Keratinocyte (primary cell): Measurements from ENCODE around the gene BATF. TPM values are rescaled to one million over a fixed set of nuclear protein-coding genes. Genes with fewer than 3 reads are reported as not detected.

ENCODE experiments used
- DNase-seq: peaks from one replicate; pipeline ENCODE4 v3.0.0-alpha.2; 2011; ENCODE audit warnings: low read depth, missing footprints, low spot score
- FAIRE-seq: peaks from 2 replicates; lab custom pipeline; 2011; peaks lifted over from hg19 to GRCh38; lab: Jason Lieb, UNC
- H2AFZ ChIP-seq: 2 replicates; pipeline ENCODE4 v1.6.0; 2012; ENCODE audit warnings: low read length, control low read depth, inconsistent platforms; ENCODE audit not compliant: control insufficient read depth
- H3K27ac ChIP-seq: 2 replicates; pipeline ENCODE4 v1.5.1; 2011; ENCODE audit warnings: low read length; ENCODE audit not compliant: control insufficient read depth, insufficient read depth
- H3K27me3 ChIP-seq: 3 replicates; pipeline ENCODE4 v1.6.0; 2011; ENCODE audit warnings: low read length; ENCODE audit not compliant: control insufficient read depth, insufficient read depth; ENCODE audit errors: extremely low read depth
- H3K36me3 ChIP-seq, 2 experiments: 2 replicates in 1 of 2; 3 replicates in 1 of 2; pipeline ENCODE4 v1.5.1; 2011; ENCODE audit warnings: low read length in 2 of 2, mild to moderate bottlenecking in 1 of 2; ENCODE audit not compliant: control insufficient read depth in 2 of 2, insufficient read depth in 2 of 2; ENCODE audit errors: extremely low read depth in 1 of 2
- H3K4me1 ChIP-seq: 3 replicates; pipeline ENCODE4 v1.5.1; 2011; ENCODE audit warnings: low read length; ENCODE audit not compliant: control insufficient read depth, insufficient read depth; ENCODE audit errors: extremely low read depth
- H3K4me2 ChIP-seq: 3 replicates; pipeline ENCODE4 v1.6.0; 2011; ENCODE audit warnings: low read depth, low read length; ENCODE audit not compliant: control insufficient read depth, insufficient read depth; ENCODE audit errors: extremely low read depth
- H3K4me3 ChIP-seq, 3 experiments: fragments of 200-600 bp in 1 of 3; sonication (generic) in 1 of 3; 2 replicates in 2 of 3; 3 replicates in 1 of 3; pipeline ENCODE4 v1.5.1; 2011 to 2016; ENCODE audit warnings: low read length in 3 of 3, mild to moderate bottlenecking in 3 of 3, control low read depth in 2 of 3, inconsistent platforms in 1 of 3, low read depth in 1 of 3, mixed read lengths in 1 of 3, mixed run types in 1 of 3, moderate library complexity in 1 of 3; ENCODE audit not compliant: control insufficient read depth in 2 of 3, insufficient read depth in 2 of 3; ENCODE audit errors: extremely low read depth in 1 of 3
- H3K79me2 ChIP-seq: 2 replicates; pipeline ENCODE4 v1.6.0; 2012; ENCODE audit warnings: low read length; ENCODE audit not compliant: control insufficient read depth, insufficient read depth
- H3K9ac ChIP-seq: 3 replicates; pipeline ENCODE4 v1.6.0; 2011; ENCODE audit warnings: low read length; ENCODE audit not compliant: control insufficient read depth, insufficient read depth; ENCODE audit errors: extremely low read depth
- H3K9me1 ChIP-seq: 3 replicates; pipeline ENCODE4 v1.6.0; 2011; ENCODE audit warnings: low read length; ENCODE audit not compliant: control insufficient read depth, insufficient read depth; ENCODE audit errors: extremely low read depth
- H3K9me3 ChIP-seq: 2 replicates; pipeline ENCODE4 v1.5.1; 2012; ENCODE audit warnings: low read depth, low read length; ENCODE audit not compliant: control insufficient read depth
- H4K20me1 ChIP-seq: 3 replicates; pipeline ENCODE4 v1.6.0; 2011; ENCODE audit warnings: low read length; ENCODE audit not compliant: control insufficient read depth, insufficient read depth; ENCODE audit errors: extremely low read depth
- EZH2 ChIP-seq: IDR thresholded peaks from one replicate; pipeline ENCODE4 v1.6.1; 2012; ENCODE audit warnings: inconsistent platforms, mild to moderate bottlenecking, low read length, moderate library complexity
- dilution Hi-C: fragments of 300-500 bp; cut with MboI; formaldehyde crosslinking; loops from one replicate; pipeline ENCODE4 v1.7.0; 2020; ENCODE audit warnings: low sequenced_read_pairs; ENCODE audit not compliant: extremely low pct_ligation_motif_present
- polyA plus RNA-seq, 5 experiments: library from polyadenylated mRNA; depleted of rRNA in 3 of 5; stranded (reverse) in 3 of 5; stranded (forward) in 1 of 5; unstranded in 1 of 5; fragments of >200 nt; gene quantifications; 1 replicate in 1 of 5; 2 replicates in 3 of 5; 3 replicates in 1 of 5; pipeline versions ENCODE4 v1.2.1 to v1.2.3, GENCODE V29; 2011 to 2012; ENCODE audit warnings: missing spikeins in 2 of 5, low read depth in 1 of 5, low replicate concordance in 1 of 5
- TF ChIP-seq, protein P1 (sequence below), 3 experiments: IDR thresholded peaks in 1 of 3; conservative IDR thresholded peaks in 1 of 3; optimal IDR thresholded peaks in 1 of 3; 2 replicates in 2 of 3; 3 replicates in 1 of 3; pipeline versions ENCODE3 to v1.5.1; 2011; ENCODE audit warnings: low read length in 3 of 3, mild to moderate bottlenecking in 3 of 3, moderate library complexity in 2 of 3, control low read depth in 1 of 3, inconsistent platforms in 1 of 3; ENCODE audit not compliant: insufficient read depth in 2 of 3; ENCODE audit errors: extremely low read depth in 1 of 3

BATF gene
- polyA plus RNA-seq, 1 donor (not counting 4 experiments of a cell fraction or from before 2014, with no cell fraction given), result not detected

DNA sequence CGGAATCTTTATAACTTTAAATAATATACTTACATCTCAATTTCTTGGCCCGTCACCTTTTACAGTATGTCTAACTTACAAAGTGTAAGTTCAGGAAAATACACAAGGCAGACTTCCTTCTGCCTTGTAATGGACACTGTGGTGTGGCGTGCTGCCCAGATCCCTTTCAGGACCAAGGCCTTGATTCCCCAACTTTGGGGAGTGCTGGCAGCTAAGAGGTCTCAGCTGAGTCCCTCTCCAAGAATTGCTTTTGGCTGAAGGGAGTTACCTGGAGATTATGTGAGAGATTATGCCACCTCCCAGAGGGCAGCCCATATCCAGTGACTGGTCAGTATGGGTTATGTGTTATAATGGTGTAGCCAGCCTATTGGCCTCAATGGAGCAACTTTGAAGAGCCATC, 21.2 kb upstream of the BATF start:
- H3K27me3 ChIP-seq, result no peaks in the 10 kb centered on the region
- dilution Hi-C loops, result no loop called here
- no peaks in the 10 kb centered on the region for H4K20me1 ChIP-seq
- no peaks in the 10 kb centered on the region for H3K79me2 ChIP-seq
- no peak for FAIRE-seq
- no peak overlapping the region for H3K27ac ChIP-seq
- H3K4me2 ChIP-seq, result no peak overlapping the region
- no peaks in the 10 kb centered on the region for H3K9me3 ChIP-seq
- H3K36me3 ChIP-seq, result no peaks in the 10 kb centered on the region
- TF ChIP-seq, protein P1, sequence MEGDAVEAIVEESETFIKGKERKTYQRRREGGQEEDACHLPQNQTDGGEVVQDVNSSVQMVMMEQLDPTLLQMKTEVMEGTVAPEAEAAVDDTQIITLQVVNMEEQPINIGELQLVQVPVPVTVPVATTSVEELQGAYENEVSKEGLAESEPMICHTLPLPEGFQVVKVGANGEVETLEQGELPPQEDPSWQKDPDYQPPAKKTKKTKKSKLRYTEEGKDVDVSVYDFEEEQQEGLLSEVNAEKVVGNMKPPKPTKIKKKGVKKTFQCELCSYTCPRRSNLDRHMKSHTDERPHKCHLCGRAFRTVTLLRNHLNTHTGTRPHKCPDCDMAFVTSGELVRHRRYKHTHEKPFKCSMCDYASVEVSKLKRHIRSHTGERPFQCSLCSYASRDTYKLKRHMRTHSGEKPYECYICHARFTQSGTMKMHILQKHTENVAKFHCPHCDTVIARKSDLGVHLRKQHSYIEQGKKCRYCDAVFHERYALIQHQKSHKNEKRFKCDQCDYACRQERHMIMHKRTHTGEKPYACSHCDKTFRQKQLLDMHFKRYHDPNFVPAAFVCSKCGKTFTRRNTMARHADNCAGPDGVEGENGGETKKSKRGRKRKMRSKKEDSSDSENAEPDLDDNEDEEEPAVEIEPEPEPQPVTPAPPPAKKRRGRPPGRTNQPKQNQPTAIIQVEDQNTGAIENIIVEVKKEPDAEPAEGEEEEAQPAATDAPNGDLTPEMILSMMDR (optimal IDR thresholded peaks at IDR 0.05 in 1 of 3, IDR thresholded peaks at IDR 0.05 in 1 of 3, conservative IDR thresholded peaks at IDR 0.05 in 1 of 3; ENCODE audit: extremely low read depth in 1 of 3, insufficient read depth in 2 of 3, low read length in 3 of 3), result no peak
- TF ChIP-seq EZH2, result no peak
- no peak overlapping the region for H3K9ac ChIP-seq
- no peaks in the 10 kb centered on the region for H3K9me1 ChIP-seq
- no peak overlapping the region for H3K4me3 ChIP-seq
- no peaks in the 10 kb centered on the region for H3K4me1 ChIP-seq
- no peak overlapping the region for H2AFZ ChIP-seq
- no peak for DNase-seq

DNA sequence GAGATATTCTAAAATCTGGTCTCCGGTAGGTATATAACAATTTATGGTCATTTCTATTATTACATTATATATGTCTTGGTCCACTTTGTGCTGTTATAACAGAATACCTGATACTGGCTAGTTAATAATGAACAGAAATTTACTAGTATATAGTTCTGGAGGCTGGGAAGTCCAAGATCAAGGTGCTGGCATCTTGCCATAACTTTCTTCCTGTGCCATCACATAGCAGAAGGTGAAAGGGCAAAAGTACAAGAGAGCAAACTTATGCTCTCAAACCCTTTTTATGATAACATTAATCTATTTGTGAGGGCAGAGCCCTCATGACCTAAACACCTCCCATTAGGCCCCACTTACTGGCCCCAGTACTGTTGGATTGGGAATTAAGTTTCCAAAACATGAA, 17.9 kb upstream of the BATF start:
- no peaks in the 10 kb centered on the region for H3K4me1 ChIP-seq
- no peaks in the 10 kb centered on the region for H3K9me1 ChIP-seq
- no peak overlapping the region for H3K9ac ChIP-seq

More for the DNA sequence above, 17.9 kb upstream of the BATF start:
- FAIRE-seq (no peak), DNase-seq (no peak)
- Histone ChIP-seq H4K20me1 (no peaks in the 10 kb centered on the region), H3K4me2 (no peak overlapping the region), H3K4me3 (no peak overlapping the region), H3K36me3 (no peaks in the 10 kb centered on the region), H3K27me3 (no peaks in the 10 kb centered on the region), H3K9me3 (no peaks in the 10 kb centered on the region), H2AFZ (no peak overlapping the region), H3K79me2 (no peaks in the 10 kb centered on the region), H3K27ac (no peak overlapping the region)
- dilution Hi-C loops, result no loop called here
- TF ChIP-seq EZH2, result no peak
- TF ChIP-seq, protein P1 (optimal IDR thresholded peaks at IDR 0.05 in 1 of 3, IDR thresholded peaks at IDR 0.05 in 1 of 3, conservative IDR thresholded peaks at IDR 0.05 in 1 of 3; ENCODE audit: extremely low read depth in 1 of 3, insufficient read depth in 2 of 3, low read length in 3 of 3), result no peak
